ENCODE measurements around the gene TBC1D16. TPM values are rescaled to one million over a fixed set of nuclear protein-coding genes. Genes with fewer than 3 reads are reported as not detected.

The TBC1D16 gene
- total RNA-seq, 3 donors from 2014 or later: 10.9 to 23.4 (median 22.1) TPM

DNA sequence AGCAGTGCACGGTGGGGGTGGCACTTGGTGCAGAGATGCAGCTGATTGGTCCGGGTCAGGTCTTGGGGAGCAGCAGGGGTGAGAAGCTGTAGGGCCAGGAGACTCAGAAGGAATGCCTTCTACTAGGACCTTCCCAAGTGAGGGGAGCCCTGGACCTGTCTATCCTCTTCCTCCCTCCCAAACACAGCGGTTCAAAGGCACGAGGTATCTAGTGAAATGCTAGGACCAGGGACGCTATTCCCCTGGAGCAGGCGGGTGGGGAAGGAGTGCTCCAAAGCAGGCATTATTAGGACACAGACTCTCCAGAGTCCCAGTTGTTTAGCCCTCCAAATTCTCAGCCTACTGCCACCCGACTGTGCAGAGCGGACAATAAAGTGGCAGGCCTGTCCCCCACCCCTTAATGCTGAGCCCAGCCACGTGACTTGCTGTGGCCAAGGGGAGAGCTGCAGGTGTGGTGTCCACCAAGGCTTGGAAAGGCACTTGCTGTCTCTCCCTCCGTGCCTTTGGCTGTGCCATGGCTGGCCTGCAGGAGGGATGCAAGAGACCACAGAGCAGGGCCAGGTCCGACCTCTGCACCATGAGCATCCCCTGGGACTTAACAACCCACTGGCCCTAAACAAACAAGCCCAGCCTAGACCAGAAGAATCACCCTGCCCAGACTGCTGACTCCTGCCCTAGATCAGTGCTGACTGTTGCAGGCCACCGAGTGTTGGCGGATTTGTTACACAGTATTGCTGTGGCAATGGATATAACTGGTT, 97.2 kb downstream of the TBC1D16 start:
- TF ChIP-seq CTCF (IDR thresholded peaks at IDR 0.05): no peak
- intact Hi-C loops (cut with DNase I, micrococcal nuclease): no loop called here
- Histone ChIP-seq H3K36me3 (ENCODE audit: low read depth) (no peaks in the 10 kb centered on the region), H3K9me3 (no peaks in the 10 kb centered on the region), H3K4me1 (ENCODE audit: low read depth) (peaks cover 3% of the 10 kb centered on the region), H3K4me3 (no peak overlapping the region)
- DNase-seq (peak in 2 of 3 donors; percentile 17 to 18), ATAC-seq (no peak)

DNA sequence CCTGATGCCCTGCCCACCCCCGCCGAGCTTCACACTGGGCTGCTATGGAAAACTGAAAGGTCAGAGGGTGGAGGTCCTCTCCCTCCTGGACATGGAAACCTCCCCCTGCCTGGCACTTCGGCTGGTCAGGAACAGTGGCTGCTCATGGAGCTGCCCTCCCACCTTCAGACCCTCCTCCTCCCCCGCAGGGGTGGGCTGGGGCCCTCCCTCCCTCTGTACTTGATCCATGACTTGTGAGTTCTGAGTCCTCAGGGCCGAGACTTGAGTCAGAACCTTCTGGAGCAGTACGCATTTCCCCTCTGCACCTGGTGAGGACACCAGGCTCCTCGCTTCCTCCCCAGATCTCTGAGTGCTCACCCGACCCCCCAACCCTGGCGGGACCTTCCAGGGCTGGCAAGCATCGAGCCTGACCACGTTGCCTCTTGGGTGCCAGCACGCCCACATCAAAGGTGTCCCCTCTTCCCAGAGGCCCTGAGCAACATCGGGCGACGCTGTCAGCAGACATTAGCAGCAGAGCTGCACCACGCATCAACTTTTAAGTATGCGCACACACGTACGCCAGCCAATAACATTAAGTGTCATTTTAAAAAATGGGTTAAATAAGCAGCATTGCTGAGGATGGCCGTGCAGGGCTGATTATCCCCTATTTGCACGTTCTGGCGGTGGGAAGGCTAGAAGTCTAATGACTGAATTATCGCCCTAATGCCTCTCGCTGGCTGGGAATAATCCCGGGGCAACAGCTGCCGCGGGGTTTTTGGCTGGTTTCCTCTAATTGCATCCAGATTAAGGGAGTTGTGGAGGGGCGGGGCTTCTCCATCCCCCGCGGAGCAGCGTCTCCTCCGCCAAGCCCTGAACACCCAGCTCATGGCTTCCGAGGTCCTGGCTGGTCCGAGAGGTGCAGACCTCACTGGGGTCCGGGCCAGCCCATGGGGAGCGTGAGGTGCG, 98.0 kb downstream of the TBC1D16 start:
- intact Hi-C loops (cut with DNase I, micrococcal nuclease): no loop called here
- Histone ChIP-seq H3K36me3 (ENCODE audit: low read depth) (no peaks in the 10 kb centered on the region), H3K4me1 (ENCODE audit: low read depth) (peaks cover 4% of the 10 kb centered on the region), H3K4me3 (no peak overlapping the region), H3K9me3 (no peaks in the 10 kb centered on the region)
- peak in 2 of 3 donors; percentile 18 to 50 for DNase-seq
- no peak for ATAC-seq
- no peak for TF ChIP-seq CTCF (IDR thresholded peaks at IDR 0.05)

GRCh38 chr17:79936641-79937381, 98.9 kb downstream of the TBC1D16 start:
- no peak for ATAC-seq
- H3K4me1 ChIP-seq (ENCODE audit: low read depth): peaks cover 13% of the 10 kb centered on the region
- DNase-seq: peak in 2 of 3 donors; percentile 22 to 52
- no peak for TF ChIP-seq CTCF (IDR thresholded peaks at IDR 0.05)
- intact Hi-C loops (cut with DNase I, micrococcal nuclease): no loop called here
- no peak overlapping the region for H3K4me3 ChIP-seq
- H3K36me3 ChIP-seq (ENCODE audit: low read depth): no peaks in the 10 kb centered on the region
- no peaks in the 10 kb centered on the region for H3K9me3 ChIP-seq

- H3K4me1 ChIP-seq (ENCODE audit: low read depth): peaks cover 20% of the 10 kb centered on the region
- intact Hi-C loops (cut with DNase I, micrococcal nuclease): no loop called here
- H3K36me3 ChIP-seq (ENCODE audit: low read depth): no peaks in the 10 kb centered on the region
- no peak overlapping the region for H3K4me3 ChIP-seq
- DNase-seq: peak in 2 of 3 donors; percentile 19 to 40
- no peaks in the 10 kb centered on the region for H3K9me3 ChIP-seq
- ATAC-seq: no peak
- no peak for TF ChIP-seq CTCF (IDR thresholded peaks at IDR 0.05)
Measured at GRCh38 chr17:79936050-79936449, 99.6 kb downstream of the TBC1D16 start.

DNA sequence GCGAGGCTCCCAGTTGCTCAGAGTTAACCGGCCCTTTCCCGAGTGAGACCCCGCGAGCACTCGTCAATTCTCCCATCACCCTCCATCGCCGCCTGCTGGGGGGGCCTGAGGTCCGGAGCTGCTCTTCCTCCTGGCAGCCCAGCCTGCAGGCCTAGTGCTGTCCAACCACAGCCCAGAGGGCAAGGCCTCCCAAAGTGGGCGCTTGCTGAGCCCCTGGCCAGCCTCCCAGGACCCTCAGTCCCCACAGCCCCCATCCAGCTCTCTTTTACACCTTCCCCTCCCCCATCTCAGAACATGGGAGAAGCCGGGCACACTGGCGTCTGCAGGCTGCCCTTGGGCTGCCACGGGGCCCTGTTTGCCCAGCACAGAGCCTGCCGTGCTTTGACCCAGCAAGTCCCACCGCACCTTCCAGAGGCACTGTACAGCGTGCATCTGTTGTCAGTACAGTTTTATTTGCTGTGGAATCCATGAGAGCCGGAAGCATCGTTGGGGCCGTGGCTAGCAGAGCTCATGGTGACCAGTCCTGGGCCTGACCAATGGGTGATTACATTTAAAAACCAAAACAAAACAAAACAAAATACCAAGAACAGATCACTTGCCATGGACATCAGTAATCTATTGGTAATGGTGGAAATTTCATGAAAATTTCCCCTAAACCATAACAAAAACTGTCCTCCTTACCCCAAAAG, 100.3 kb downstream of the TBC1D16 start:
- intact Hi-C loops (cut with DNase I, micrococcal nuclease): no loop called here
- peak in 2 of 3 donors; percentile 16 to 29 for DNase-seq
- ATAC-seq: no peak
- H3K4me1 ChIP-seq (ENCODE audit: low read depth): peaks cover 27% of the 10 kb centered on the region
- no peak for TF ChIP-seq CTCF (IDR thresholded peaks at IDR 0.05)
- H3K4me3 ChIP-seq: no peak overlapping the region
- no peaks in the 10 kb centered on the region for H3K36me3 ChIP-seq (ENCODE audit: low read depth)
- no peaks in the 10 kb centered on the region for H3K9me3 ChIP-seq

Measured in mucosa of descending colon (tissue), 3 donors.